ENCODE measurements around the gene TGFBR2. TPM values are rescaled to one million over a fixed set of nuclear protein-coding genes. Genes with fewer than 3 reads are reported as not detected.

TGFBR2 gene
- polyA plus RNA-seq, 1 of the 3 experiments (the other 2 are of a cell fraction), result 48.3 TPM

- TF ChIP-seq FOXJ3 (CRISPR knock-in tag; IDR thresholded peaks at IDR 0.05) (no peak), FOSL2 (IDR thresholded peaks at IDR 0.05; ENCODE audit: borderline replicate concordance, low read depth) (peak; percentile 70; the same call in 1 of the 2 replicates), SMC3 (IDR thresholded peaks at IDR 0.05; ENCODE audit: low read depth, low read length) (no peak), YY1 (IDR thresholded peaks at IDR 0.05; ENCODE audit: low read depth) (no peak), RXRA (IDR thresholded peaks at IDR 0.05; ENCODE audit: borderline replicate concordance, low read depth) (no peak), ZBTB33 (IDR thresholded peaks at IDR 0.05; ENCODE audit: borderline replicate concordance, low read depth) (no peak), MAX (IDR thresholded peaks at IDR 0.05; ENCODE audit: low read depth) (no peak), EP300 (IDR thresholded peaks at IDR 0.05; ENCODE audit: borderline replicate concordance in 1 of 2, low read depth in 1 of 2, low read length in 1 of 2) (peak in 1 of 2 experiments; percentile 70; a peak in 2 of 4 replicates), TCF12 (IDR thresholded peaks at IDR 0.05) (peak; percentile 64), JUND (IDR thresholded peaks at IDR 0.05) (peak; percentile 77), TAF1 (IDR thresholded peaks at IDR 0.05; ENCODE audit: borderline replicate concordance, low read depth, low read length) (no peak), SIN3A (IDR thresholded peaks at IDR 0.05; ENCODE audit: borderline replicate concordance, low read depth, low read length) (no peak), RAD21 (IDR thresholded peaks at IDR 0.05; ENCODE audit: low read length) (no peak), MEF2A (IDR thresholded peaks at IDR 0.05; ENCODE audit: borderline replicate concordance, low read depth) (no peak), CTCF (IDR thresholded peaks at IDR 0.05) (no peak), TEAD4 (IDR thresholded peaks at IDR 0.05; ENCODE audit: borderline replicate concordance, insufficient read depth) (0 out of 2 replicates have a peak, but pooled peaks have one; percentile 16), RCOR1 (IDR thresholded peaks at IDR 0.05; ENCODE audit: low read length) (0 out of 2 replicates have a peak, but pooled peaks have one; percentile 20), REST (IDR thresholded peaks at IDR 0.05; ENCODE audit: low read depth, low read length) (no peak), NFIC (IDR thresholded peaks at IDR 0.05; ENCODE audit: borderline replicate concordance) (peak; percentile 50; the same call in 1 of the 2 replicates), RFX5 (IDR thresholded peaks at IDR 0.05; ENCODE audit: low read length) (no peak), PBX3 (IDR thresholded peaks at IDR 0.05) (peak; percentile 44; the same call in 1 of the 2 replicates)
- Histone ChIP-seq H3K9me2 (no peaks in the 10 kb centered on the region), H3K9me3 (no peaks in the 10 kb centered on the region), H3K4me3 (ENCODE audit: low read depth in 2 of 2, low read length in 1 of 2) (no peak overlapping the region), H3K4me1 (ENCODE audit: control insufficient read depth in 1 of 2, insufficient read depth in 2 of 2, low read depth in 1 of 2, low read length in 1 of 2) (peaks cover 3 to 48% of the 10 kb centered on the region in 2 experiments; a peak in 2 of 4 replicates), H2AFZ (ENCODE audit: low read depth) (no peak overlapping the region), H3K27ac (ENCODE audit: low read depth in 2 of 2, low read length in 1 of 2) (peak overlapping the region in 1 of 2 experiments; percentile 75; a peak in 2 of 4 replicates), H3K27me3 (ENCODE audit: insufficient read depth) (no peaks in the 10 kb centered on the region), H3K9ac (no peak overlapping the region), H4K20me1 (ENCODE audit: insufficient read depth) (peaks cover 12% of the 10 kb centered on the region; the same call in 1 of the 2 replicates), H3K79me2 (ENCODE audit: insufficient read depth) (peaks cover 100% of the 10 kb centered on the region), H3K36me3 (replicated peaks in 1 of 2; ENCODE audit: control insufficient read depth in 1 of 2, insufficient read depth in 2 of 2, low read length in 1 of 2) (peaks cover 0 to 61% of the 10 kb centered on the region in 2 experiments), H3F3A (replicated peaks; ENCODE audit: insufficient read depth) (peaks cover 28% of the 10 kb centered on the region), H3K4me2 (no peak overlapping the region)
- DNase-seq, result no peak
- ChIA-PET CTCF (no interaction called here), POLR2A (no interaction called here)
- 63% methylated on average over 4 of the region's 5 CpGs for WGBS (ENCODE audit: low lambda C conversion rate)
Measured at GRCh38 chr3:30626443-30627180, 20.2 kb downstream of the TGFBR2 start.
